Calu3 (cell line): Measurements from ENCODE around the gene MYH10. TPM values are rescaled to one million over a fixed set of nuclear protein-coding genes. Genes with fewer than 3 reads are reported as not detected.

Experiments used
- BruUV-seq: library from RNA; stranded (reverse); fragments of 400-500 nt; replicated peaks from 2 replicates; lab custom pipeline; 2021; lab: Mats Ljungman, UMichigan
- CTCF ChIA-PET: fragments of 300-600 bp; sonication (Branson Sonifier 250); formaldehyde crosslinking; loops from one replicate; lab custom pipeline; 2022; ENCODE audit warnings: antibody characterized with exemption; lab: Charles Lee
- DNase-seq: peaks from one replicate; pipeline ENCODE4 v3.0.0; 2022
- H3K27ac Mint-ChIP-seq: one replicate; pipeline ENCODE4 v1.8.0; 2022; ENCODE audit warnings: mixed read lengths; ENCODE audit not compliant: unreplicated experiment
- H3K27me3 Mint-ChIP-seq: one replicate; pipeline ENCODE4 v1.8.0; 2022; ENCODE audit warnings: mixed read lengths; ENCODE audit not compliant: unreplicated experiment
- H3K36me3 Mint-ChIP-seq: one replicate; pipeline ENCODE4 v1.8.0; 2022; ENCODE audit warnings: mild to moderate bottlenecking, moderate library complexity, mixed read lengths; ENCODE audit not compliant: insufficient read depth, unreplicated experiment
- H3K4me1 Mint-ChIP-seq: one replicate; pipeline ENCODE4 v1.8.0; 2022; ENCODE audit warnings: mild to moderate bottlenecking, low read depth, mixed read lengths; ENCODE audit not compliant: unreplicated experiment
- H3K4me3 Mint-ChIP-seq: one replicate; pipeline ENCODE4 v1.8.0; 2022; ENCODE audit warnings: mild to moderate bottlenecking, low read depth, moderate library complexity, mixed read lengths; ENCODE audit not compliant: unreplicated experiment
- H3K9me3 Mint-ChIP-seq: one replicate; pipeline ENCODE4 v1.8.0; 2022; ENCODE audit warnings: low read depth, mixed read lengths; ENCODE audit not compliant: unreplicated experiment
- CTCF ChIP-seq: fragments of 200-600 bp; IDR thresholded peaks from one replicate; pipeline ENCODE4 v1.8.0; 2022; ENCODE audit warnings: antibody characterized with exemption; ENCODE audit not compliant: unreplicated experiment
- intact Hi-C: fragments of 100-400 bp; cut with micrococcal nuclease; formaldehyde crosslinking; loops from one replicate; pipeline ENCODE4 v1.10.0; 2022; ENCODE audit not compliant: unreplicated experiment
- total RNA-seq: library from RNA; stranded (reverse); gene quantifications from 2 replicates; pipeline ENCODE4 v1.2.3, GENCODE V29; 2022

MYH10 gene
- total RNA-seq, 1 experiment from 2014 or later = 37.0 TPM

DNA sequence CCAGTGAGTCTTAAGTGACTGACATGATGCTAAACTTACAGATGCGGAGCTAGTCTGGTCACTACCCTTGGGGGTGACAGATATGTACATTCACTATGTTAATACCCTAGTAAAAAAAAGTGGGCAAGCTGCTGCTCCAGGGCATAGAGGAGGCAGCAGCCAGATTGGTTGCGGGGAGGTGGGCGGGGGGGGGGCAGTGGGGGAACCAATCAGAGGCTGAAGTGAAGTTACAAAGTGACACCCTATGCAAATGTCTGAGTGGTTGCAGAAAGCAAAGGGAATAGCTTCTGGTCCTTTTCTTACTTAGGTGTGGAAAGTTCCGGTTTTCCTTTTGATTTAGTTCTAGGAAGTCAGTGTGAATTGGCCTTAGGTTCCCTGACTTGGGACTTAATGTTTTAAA lies 182.7 kb downstream of the MYH10 start:
- Mint-ChIP-seq H3K4me3 (no peak overlapping the region), H3K27me3 (no peaks in the 10 kb centered on the region), H3K4me1 (no peaks in the 10 kb centered on the region), H3K36me3 (peaks cover 10% of the 10 kb centered on the region), H3K27ac (no peak overlapping the region), H3K9me3 (no peaks in the 10 kb centered on the region)
- no TSS peak for BruUV-seq
- TF ChIP-seq CTCF = no peak
- intact Hi-C loops = no loop called here
- CTCF ChIA-PET = no interaction called here
- DNase-seq = no peak

GRCh38 chr17:8445536-8445935 lies 185.0 kb downstream of the MYH10 start:
- no peaks in the 10 kb centered on the region for H3K9me3 Mint-ChIP-seq
- intact Hi-C loops = no loop called here
- H3K27me3 Mint-ChIP-seq = no peaks in the 10 kb centered on the region
- no peak for TF ChIP-seq CTCF
- BruUV-seq = no TSS peak
- H3K4me1 Mint-ChIP-seq = peaks cover 13% of the 10 kb centered on the region
- CTCF ChIA-PET = no interaction called here
- H3K4me3 Mint-ChIP-seq = no peak overlapping the region
- H3K36me3 Mint-ChIP-seq = peaks cover 10% of the 10 kb centered on the region
- no peak for DNase-seq
- H3K27ac Mint-ChIP-seq = no peak overlapping the region

DNA sequence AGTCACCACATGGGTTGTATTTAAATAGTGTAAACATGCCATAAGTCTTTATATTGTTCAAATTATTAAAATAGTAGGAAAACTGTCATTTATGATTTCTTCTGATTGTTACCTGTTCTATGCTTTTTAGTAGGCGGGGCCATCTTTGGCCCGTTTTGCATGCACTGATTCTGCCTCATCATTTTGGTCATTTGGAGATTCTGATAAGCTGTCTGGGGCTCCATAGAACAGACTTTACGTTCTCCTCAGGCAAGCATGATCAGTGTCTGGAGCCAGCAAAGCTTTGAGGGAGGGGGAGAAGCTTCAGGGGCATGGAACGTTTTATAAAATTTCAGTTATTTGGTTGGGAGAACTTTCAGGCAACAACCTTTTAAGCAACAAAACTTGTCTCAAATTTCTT lies 186.0 kb downstream of the MYH10 start:
- CTCF ChIA-PET = no interaction called here
- Mint-ChIP-seq H3K27me3 (no peaks in the 10 kb centered on the region), H3K4me3 (no peak overlapping the region)

DNA sequence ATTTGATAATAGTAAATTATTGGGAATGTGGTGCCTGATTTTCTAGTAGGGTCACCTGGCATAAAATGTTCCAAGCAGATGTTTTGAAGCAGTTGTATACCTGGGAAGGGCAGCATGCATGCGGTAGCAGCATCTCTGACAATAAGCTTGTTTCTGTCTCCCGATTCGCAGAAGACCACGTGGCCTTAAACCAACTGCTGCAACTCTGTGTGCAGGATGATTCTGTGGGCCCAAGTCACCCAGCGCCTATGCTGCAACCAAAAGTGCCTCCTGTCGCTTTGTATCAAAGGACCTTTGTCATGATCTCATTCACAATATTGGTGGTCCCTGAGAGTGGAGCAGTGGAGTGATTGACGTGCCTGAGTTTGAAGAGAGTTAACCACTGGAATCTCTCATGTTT lies 186.8 kb downstream of the MYH10 start:
- H3K27ac Mint-ChIP-seq = no peak overlapping the region
- no peaks in the 10 kb centered on the region for H3K27me3 Mint-ChIP-seq
- no peak overlapping the region for H3K4me3 Mint-ChIP-seq
- no peak for TF ChIP-seq CTCF
- BruUV-seq = no TSS peak
- peaks cover 13% of the 10 kb centered on the region for H3K4me1 Mint-ChIP-seq
- DNase-seq = no peak
- CTCF ChIA-PET = no interaction called here
- intact Hi-C loops = no loop called here
- H3K36me3 Mint-ChIP-seq = peaks cover 21% of the 10 kb centered on the region
- no peaks in the 10 kb centered on the region for H3K9me3 Mint-ChIP-seq

More for the DNA sequence above, 186.0 kb downstream of the MYH10 start:
- BruUV-seq = no TSS peak
- Mint-ChIP-seq H3K27ac (no peak overlapping the region), H3K4me1 (peaks cover 13% of the 10 kb centered on the region), H3K36me3 (peaks cover 17% of the 10 kb centered on the region), H3K9me3 (no peaks in the 10 kb centered on the region)
- DNase-seq = no peak
- TF ChIP-seq CTCF = no peak
- intact Hi-C loops = no loop called here
